GM20431 (cell line): ENCODE data around the gene JARID2.
"Not testable (repeated sequence)": the region's sequence is repeated elsewhere in the genome, so short reads cannot be mapped to it uniquely, and the experiment has no call there.

Experiments used
- in situ Hi-C: fragments of 300-500 bp; cut with MseI, MboI; formaldehyde crosslinking; loops from one replicate; pipeline ENCODE4 v1.15.0; 2020; ENCODE audit warnings: low sequenced_read_pairs; ENCODE audit not compliant: unreplicated experiment

The JARID2 gene

GRCh38 chr6:15304337-15305042 lies 58.6 kb downstream of the JARID2 start:
- in situ Hi-C loops: no loop called here

GRCh38 chr6:15305496-15305895 lies 59.6 kb downstream of the JARID2 start:
- in situ Hi-C loops: no loop called here

- in situ Hi-C loops: no loop called here
These were observed 60.0 kb downstream of the JARID2 start for GRCh38 chr6:15305909-15306308.

- in situ Hi-C loops: no loop called here
These were observed 62.8 kb downstream of the JARID2 start for GRCh38 chr6:15308435-15309213.

GRCh38 chr6:15309611-15310283 lies 63.9 kb downstream of the JARID2 start:
- in situ Hi-C loops: no loop called here

- in situ Hi-C loops: no loop called here
These were observed 64.8 kb downstream of the JARID2 start for GRCh38 chr6:15310680-15311079.

GRCh38 chr6:15312500-15312899 lies 66.6 kb downstream of the JARID2 start:
- in situ Hi-C loops: no loop called here

- in situ Hi-C loops: no loop called here
These were observed 67.5 kb downstream of the JARID2 start for GRCh38 chr6:15313367-15313766.

- in situ Hi-C loops: no loop called here
These were observed 70.9 kb downstream of the JARID2 start for GRCh38 chr6:15316754-15317153.

- in situ Hi-C loops: no loop called here
These were observed 71.4 kb downstream of the JARID2 start for GRCh38 chr6:15317251-15317650.

- in situ Hi-C loops: no loop called here
These were observed 72.3 kb downstream of the JARID2 start for GRCh38 chr6:15317934-15318902.

GRCh38 chr6:15319677-15320076 lies 73.8 kb downstream of the JARID2 start:
- in situ Hi-C loops: no loop called here

- in situ Hi-C loops: no loop called here
These were observed 74.8 kb downstream of the JARID2 start for GRCh38 chr6:15320693-15321092.

- in situ Hi-C loops: no loop called here
These were observed 76.3 kb downstream of the JARID2 start for GRCh38 chr6:15322184-15322583.

- in situ Hi-C loops: no loop called here
These were observed 77.1 kb downstream of the JARID2 start for GRCh38 chr6:15322781-15323536.

- in situ Hi-C loops: not testable (repeated sequence)
These were observed 77.7 kb downstream of the JARID2 start for GRCh38 chr6:15323611-15324010.

- in situ Hi-C loops: no loop called here
These were observed 78.6 kb downstream of the JARID2 start for GRCh38 chr6:15324427-15324985.

GRCh38 chr6:15325540-15325955 lies 79.7 kb downstream of the JARID2 start:
- in situ Hi-C loops: no loop called here

- in situ Hi-C loops: no loop called here
These were observed 80.3 kb downstream of the JARID2 start for GRCh38 chr6:15326067-15326614.
